ENCODE data around the gene CFAP74.
A peak's percentile ranks its signal among the peaks of the same experiment; 100 is the strongest.

DNA sequence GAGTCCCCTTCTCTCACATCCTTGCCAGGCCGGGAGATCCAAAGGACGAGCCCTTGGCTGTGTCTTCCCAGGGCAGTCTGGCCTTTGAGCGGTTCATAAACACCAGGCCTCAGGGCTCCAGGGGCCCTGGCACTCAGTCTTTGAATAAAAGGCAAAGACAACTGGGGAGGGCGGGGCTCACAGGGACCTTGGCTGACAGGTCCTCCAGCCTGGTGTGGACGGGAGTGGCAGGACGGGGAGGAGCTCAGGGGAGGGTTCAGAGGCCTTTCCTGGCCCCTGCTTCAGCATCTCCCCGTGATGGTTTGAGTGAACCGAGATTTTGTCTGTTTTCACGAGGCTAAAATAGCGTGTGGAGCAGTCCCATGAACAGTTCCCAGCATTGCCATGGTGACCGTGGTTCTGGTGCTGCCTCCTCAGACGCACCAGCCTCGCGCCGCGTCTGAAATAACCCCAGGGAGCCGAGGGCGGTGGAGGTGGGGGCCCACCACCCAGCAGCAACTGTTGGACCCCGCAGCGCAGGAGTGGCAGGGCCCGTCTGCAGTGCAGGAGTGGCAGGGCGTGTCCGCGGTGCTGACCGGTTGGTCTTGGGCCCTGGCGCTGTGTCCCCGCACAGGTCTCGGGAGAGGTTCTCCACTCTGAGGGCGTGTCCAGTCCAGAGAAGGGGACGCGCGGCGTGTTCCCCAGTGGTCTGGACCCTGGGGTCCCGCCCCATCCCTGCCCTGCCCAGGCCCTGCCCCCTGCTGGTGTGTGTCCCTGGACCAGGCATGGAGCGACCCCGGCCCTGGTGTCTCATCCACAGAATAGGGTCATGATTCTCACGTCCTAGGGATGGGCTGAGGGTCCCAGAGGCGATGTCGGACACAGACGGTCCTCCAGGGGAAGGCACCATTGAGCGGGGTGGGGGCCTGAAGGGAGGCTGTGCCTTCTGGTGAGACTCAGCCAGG, 39.5 kb upstream of the CFAP74 start:
- TF ChIP-seq EP300 (IDR thresholded peaks at IDR 0.05; ENCODE audit: low read depth in 2 of 2, low read length in 2 of 2) = no peak
- no peak for TF ChIP-seq EP300 (CRISPR knock-in tag; IDR thresholded peaks at IDR 0.05; ENCODE audit: borderline replicate concordance)
- TF ChIP-seq, protein P1, sequence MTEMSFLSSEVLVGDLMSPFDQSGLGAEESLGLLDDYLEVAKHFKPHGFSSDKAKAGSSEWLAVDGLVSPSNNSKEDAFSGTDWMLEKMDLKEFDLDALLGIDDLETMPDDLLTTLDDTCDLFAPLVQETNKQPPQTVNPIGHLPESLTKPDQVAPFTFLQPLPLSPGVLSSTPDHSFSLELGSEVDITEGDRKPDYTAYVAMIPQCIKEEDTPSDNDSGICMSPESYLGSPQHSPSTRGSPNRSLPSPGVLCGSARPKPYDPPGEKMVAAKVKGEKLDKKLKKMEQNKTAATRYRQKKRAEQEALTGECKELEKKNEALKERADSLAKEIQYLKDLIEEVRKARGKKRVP (CRISPR knock-in tag; IDR thresholded peaks at IDR 0.05) = no peak
- no peak for TF ChIP-seq BRCA1 (CRISPR knock-in tag; IDR thresholded peaks at IDR 0.05)
- TF ChIP-seq POLR2A (IDR thresholded peaks at IDR 0.05; ENCODE audit: insufficient read depth in 1 of 2, low read depth in 2 of 2, low read length in 2 of 2) = no peak
- TF ChIP-seq, protein P2, sequence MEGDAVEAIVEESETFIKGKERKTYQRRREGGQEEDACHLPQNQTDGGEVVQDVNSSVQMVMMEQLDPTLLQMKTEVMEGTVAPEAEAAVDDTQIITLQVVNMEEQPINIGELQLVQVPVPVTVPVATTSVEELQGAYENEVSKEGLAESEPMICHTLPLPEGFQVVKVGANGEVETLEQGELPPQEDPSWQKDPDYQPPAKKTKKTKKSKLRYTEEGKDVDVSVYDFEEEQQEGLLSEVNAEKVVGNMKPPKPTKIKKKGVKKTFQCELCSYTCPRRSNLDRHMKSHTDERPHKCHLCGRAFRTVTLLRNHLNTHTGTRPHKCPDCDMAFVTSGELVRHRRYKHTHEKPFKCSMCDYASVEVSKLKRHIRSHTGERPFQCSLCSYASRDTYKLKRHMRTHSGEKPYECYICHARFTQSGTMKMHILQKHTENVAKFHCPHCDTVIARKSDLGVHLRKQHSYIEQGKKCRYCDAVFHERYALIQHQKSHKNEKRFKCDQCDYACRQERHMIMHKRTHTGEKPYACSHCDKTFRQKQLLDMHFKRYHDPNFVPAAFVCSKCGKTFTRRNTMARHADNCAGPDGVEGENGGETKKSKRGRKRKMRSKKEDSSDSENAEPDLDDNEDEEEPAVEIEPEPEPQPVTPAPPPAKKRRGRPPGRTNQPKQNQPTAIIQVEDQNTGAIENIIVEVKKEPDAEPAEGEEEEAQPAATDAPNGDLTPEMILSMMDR (CRISPR knock-in tag; IDR thresholded peaks at IDR 0.05) = peak; percentile 43
- TF ChIP-seq ZZZ3 (CRISPR knock-in tag; IDR thresholded peaks at IDR 0.05; ENCODE audit: borderline replicate concordance) = no peak
- no peak for TF ChIP-seq SMARCC2 (IDR thresholded peaks at IDR 0.05)
- TF ChIP-seq HNF4A (CRISPR knock-in tag; IDR thresholded peaks at IDR 0.05) = no peak
- TF ChIP-seq CEBPB (IDR thresholded peaks at IDR 0.05; ENCODE audit: borderline replicate concordance, low read depth, low read length) = no peak
- no peak for TF ChIP-seq TCF7L2 (IDR thresholded peaks at IDR 0.05; ENCODE audit: low read depth, low read length)
- TF ChIP-seq, protein P3, sequence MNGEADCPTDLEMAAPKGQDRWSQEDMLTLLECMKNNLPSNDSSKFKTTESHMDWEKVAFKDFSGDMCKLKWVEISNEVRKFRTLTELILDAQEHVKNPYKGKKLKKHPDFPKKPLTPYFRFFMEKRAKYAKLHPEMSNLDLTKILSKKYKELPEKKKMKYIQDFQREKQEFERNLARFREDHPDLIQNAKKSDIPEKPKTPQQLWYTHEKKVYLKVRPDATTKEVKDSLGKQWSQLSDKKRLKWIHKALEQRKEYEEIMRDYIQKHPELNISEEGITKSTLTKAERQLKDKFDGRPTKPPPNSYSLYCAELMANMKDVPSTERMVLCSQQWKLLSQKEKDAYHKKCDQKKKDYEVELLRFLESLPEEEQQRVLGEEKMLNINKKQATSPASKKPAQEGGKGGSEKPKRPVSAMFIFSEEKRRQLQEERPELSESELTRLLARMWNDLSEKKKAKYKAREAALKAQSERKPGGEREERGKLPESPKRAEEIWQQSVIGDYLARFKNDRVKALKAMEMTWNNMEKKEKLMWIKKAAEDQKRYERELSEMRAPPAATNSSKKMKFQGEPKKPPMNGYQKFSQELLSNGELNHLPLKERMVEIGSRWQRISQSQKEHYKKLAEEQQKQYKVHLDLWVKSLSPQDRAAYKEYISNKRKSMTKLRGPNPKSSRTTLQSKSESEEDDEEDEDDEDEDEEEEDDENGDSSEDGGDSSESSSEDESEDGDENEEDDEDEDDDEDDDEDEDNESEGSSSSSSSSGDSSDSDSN (CRISPR knock-in tag; IDR thresholded peaks at IDR 0.05) = no peak
- TF ChIP-seq, protein P4, sequence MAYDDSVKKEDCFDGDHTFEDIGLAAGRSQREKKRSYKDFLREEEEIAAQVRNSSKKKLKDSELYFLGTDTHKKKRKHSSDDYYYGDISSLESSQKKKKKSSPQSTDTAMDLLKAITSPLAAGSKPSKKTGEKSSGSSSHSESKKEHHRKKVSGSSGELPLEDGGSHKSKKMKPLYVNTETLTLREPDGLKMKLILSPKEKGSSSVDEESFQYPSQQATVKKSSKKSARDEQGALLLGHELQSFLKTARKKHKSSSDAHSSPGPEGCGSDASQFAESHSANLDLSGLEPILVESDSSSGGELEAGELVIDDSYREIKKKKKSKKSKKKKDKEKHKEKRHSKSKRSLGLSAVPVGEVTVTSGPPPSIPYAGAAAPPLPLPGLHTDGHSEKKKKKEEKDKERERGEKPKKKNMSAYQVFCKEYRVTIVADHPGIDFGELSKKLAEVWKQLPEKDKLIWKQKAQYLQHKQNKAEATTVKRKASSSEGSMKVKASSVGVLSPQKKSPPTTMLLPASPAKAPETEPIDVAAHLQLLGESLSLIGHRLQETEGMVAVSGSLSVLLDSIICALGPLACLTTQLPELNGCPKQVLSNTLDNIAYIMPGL (CRISPR knock-in tag; IDR thresholded peaks at IDR 0.05; ENCODE audit: borderline replicate concordance in 1 of 2, low read depth in 1 of 2) = no peak
- TF ChIP-seq FIP1L1 (IDR thresholded peaks at IDR 0.05; ENCODE audit: borderline replicate concordance, insufficient read depth, low read depth, low read length) = no peak

Measured in HepG2 (cell line).